Lower lobe of right lung (tissue), 2 donors: ENCODE results near the gene RFX6. TPM values are rescaled to one million over a fixed set of nuclear protein-coding genes. Genes with fewer than 3 reads are reported as not detected.

ENCODE experiments used
- ATAC-seq, 2 donors: fragments of 200-7000 bp; cut with Tn5 transposase; one replicate each; pipeline ENCODE4 v1.9.1; 2020 to 2022; ENCODE audit warnings: mild to moderate bottlenecking in 2 of 2, moderate library complexity in 2 of 2
- DNase-seq: peaks from one replicate; pipeline ENCODE4 v3.0.0-alpha.2; 2020
- H3K27ac ChIP-seq: fragments of 200-600 bp; one replicate; pipeline ENCODE4 v1.8.0; 2022
- H3K27me3 ChIP-seq: fragments of 200-600 bp; one replicate; pipeline ENCODE4 v1.8.0; 2022; ENCODE audit warnings: low read depth
- H3K36me3 ChIP-seq: fragments of 200-600 bp; one replicate; pipeline ENCODE4 v1.8.0; 2022; ENCODE audit warnings: mild to moderate bottlenecking
- H3K4me1 ChIP-seq: fragments of 200-600 bp; one replicate; pipeline ENCODE4 v1.8.0; 2022
- H3K4me3 ChIP-seq: fragments of 200-600 bp; one replicate; pipeline ENCODE4 v1.8.0; 2022; ENCODE audit warnings: mild to moderate bottlenecking
- H3K9me3 ChIP-seq: fragments of 200-600 bp; one replicate; pipeline ENCODE4 v1.8.0; 2022
- intact Hi-C: fragments of 100-400 bp; cut with DNase I; formaldehyde crosslinking; loops from one replicate; pipeline ENCODE4 v1.11.0; 2022
- total RNA-seq: library from RNA; stranded (reverse); fragmentation: NEBNext Ultra II Directional; extraction: Animal tissue kit (Norgen Biotek cat#: 25700); gene quantifications from one replicate; pipeline ENCODE4 v1.2.1, GENCODE V29; 2021
- TF ChIP-seq, protein P1 (sequence below): fragments of 200-600 bp; IDR thresholded peaks from one replicate; pipeline ENCODE4 v1.8.0; 2022; ENCODE audit warnings: antibody characterized with exemption, mild to moderate bottlenecking
- donor health status: DM: no; HTN: yes; CAD: no; lungs with severe emphysema.

Gene RFX6
- total RNA-seq, 1 donor from 2014 or later: not detected

- no peak for ATAC-seq
- intact Hi-C loops: no loop called here
- H3K27ac ChIP-seq: no peak overlapping the region
- H3K9me3 ChIP-seq: no peaks in the 10 kb centered on the region
- no peaks in the 10 kb centered on the region for H3K4me1 ChIP-seq
- DNase-seq: no peak
- H3K4me3 ChIP-seq: no peak overlapping the region
- no peaks in the 10 kb centered on the region for H3K27me3 ChIP-seq
- TF ChIP-seq, protein P1, sequence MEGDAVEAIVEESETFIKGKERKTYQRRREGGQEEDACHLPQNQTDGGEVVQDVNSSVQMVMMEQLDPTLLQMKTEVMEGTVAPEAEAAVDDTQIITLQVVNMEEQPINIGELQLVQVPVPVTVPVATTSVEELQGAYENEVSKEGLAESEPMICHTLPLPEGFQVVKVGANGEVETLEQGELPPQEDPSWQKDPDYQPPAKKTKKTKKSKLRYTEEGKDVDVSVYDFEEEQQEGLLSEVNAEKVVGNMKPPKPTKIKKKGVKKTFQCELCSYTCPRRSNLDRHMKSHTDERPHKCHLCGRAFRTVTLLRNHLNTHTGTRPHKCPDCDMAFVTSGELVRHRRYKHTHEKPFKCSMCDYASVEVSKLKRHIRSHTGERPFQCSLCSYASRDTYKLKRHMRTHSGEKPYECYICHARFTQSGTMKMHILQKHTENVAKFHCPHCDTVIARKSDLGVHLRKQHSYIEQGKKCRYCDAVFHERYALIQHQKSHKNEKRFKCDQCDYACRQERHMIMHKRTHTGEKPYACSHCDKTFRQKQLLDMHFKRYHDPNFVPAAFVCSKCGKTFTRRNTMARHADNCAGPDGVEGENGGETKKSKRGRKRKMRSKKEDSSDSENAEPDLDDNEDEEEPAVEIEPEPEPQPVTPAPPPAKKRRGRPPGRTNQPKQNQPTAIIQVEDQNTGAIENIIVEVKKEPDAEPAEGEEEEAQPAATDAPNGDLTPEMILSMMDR: no peak
- H3K36me3 ChIP-seq: no peaks in the 10 kb centered on the region
Measured at GRCh38 chr6:116884530-116884929, 7.5 kb downstream of the RFX6 start.

- intact Hi-C loops: no loop called here
Measured at GRCh38 chr6:116887168-116887567, 10.1 kb downstream of the RFX6 start.

DNA sequence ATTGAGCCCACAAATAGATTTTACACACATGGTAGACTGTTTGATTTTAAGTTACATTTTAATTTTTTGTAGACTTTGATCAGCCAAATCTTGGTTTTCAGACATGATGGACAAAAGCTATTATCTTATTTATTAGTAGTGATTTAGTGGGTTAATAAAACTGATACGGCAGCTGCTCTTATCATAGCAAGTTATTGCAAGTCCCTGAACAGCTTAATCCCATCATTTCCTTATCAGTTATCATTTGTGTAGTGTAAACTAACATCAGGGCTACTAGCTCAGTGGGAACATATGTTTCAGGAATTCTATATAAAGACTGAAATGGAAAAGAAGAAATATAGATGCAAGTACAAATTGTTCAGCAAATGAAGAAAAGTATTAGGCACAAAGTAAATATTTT is 10.9 kb downstream of the RFX6 start:
- TF ChIP-seq, protein P1: no peak
- Histone ChIP-seq H3K9me3 (no peaks in the 10 kb centered on the region), H3K27me3 (no peaks in the 10 kb centered on the region), H3K27ac (no peak overlapping the region), H3K4me1 (no peaks in the 10 kb centered on the region), H3K4me3 (no peak overlapping the region), H3K36me3 (no peaks in the 10 kb centered on the region)
- no peak for DNase-seq
- intact Hi-C loops: no loop called here
- ATAC-seq: no peak

More at GRCh38 chr6:116887168-116887567, 10.1 kb downstream of the RFX6 start:
- TF ChIP-seq, protein P1: no peak
- Histone ChIP-seq H3K27me3 (no peaks in the 10 kb centered on the region), H3K36me3 (no peaks in the 10 kb centered on the region), H3K4me1 (no peaks in the 10 kb centered on the region), H3K4me3 (no peak overlapping the region), H3K27ac (no peak overlapping the region), H3K9me3 (no peaks in the 10 kb centered on the region)
- DNase-seq (no peak), ATAC-seq (no peak)

- no peak for DNase-seq
- TF ChIP-seq, protein P1: no peak
- intact Hi-C loops: no loop called here
Measured at GRCh38 chr6:116888732-116889360, 11.8 kb downstream of the RFX6 start.

GRCh38 chr6:116894669-116895068 is 17.6 kb downstream of the RFX6 start:
- intact Hi-C loops: no loop called here
- H3K4me1 ChIP-seq: no peaks in the 10 kb centered on the region
- no peak overlapping the region for H3K27ac ChIP-seq
- no peaks in the 10 kb centered on the region for H3K36me3 ChIP-seq
- H3K9me3 ChIP-seq: no peaks in the 10 kb centered on the region
- no peak overlapping the region for H3K4me3 ChIP-seq
- H3K27me3 ChIP-seq: no peaks in the 10 kb centered on the region
- ATAC-seq (no peak), DNase-seq (no peak)
- TF ChIP-seq, protein P1: no peak

More at GRCh38 chr6:116888732-116889360, 11.8 kb downstream of the RFX6 start:
- H3K4me3 ChIP-seq: no peak overlapping the region
- H3K4me1 ChIP-seq: no peaks in the 10 kb centered on the region
- H3K27ac ChIP-seq: no peak overlapping the region
- no peaks in the 10 kb centered on the region for H3K36me3 ChIP-seq
- no peaks in the 10 kb centered on the region for H3K27me3 ChIP-seq
- no peak for ATAC-seq
- no peaks in the 10 kb centered on the region for H3K9me3 ChIP-seq
